Left cardiac atrium (tissue), 4 donors: ENCODE results near the gene C19orf47. TPM values are rescaled to one million over a fixed set of nuclear protein-coding genes. Genes with fewer than 3 reads are reported as not detected.
"Not testable (repeated sequence)": the region's sequence is repeated elsewhere in the genome, so short reads cannot be mapped to it uniquely, and the experiment has no call there.

Experiments
- ATAC-seq, 2 donors: fragments of 200-7000 bp; cut with Tn5 transposase; one replicate each; pipeline ENCODE4 v1.9.1; 2020; ENCODE audit warnings: mild to moderate bottlenecking in 2 of 2, moderate library complexity in 2 of 2
- DNase-seq: peaks from one replicate; pipeline ENCODE4 v3.0.0-alpha.2; 2020
- intact Hi-C, 2 donors: fragments of 100-400 bp; cut with DNase I; formaldehyde crosslinking; loops; one replicate each; pipeline versions ENCODE4 v1.14.1 to v1.15.1; 2022 to 2023
- total RNA-seq, 2 donors: library from RNA; stranded (reverse); fragmentation: NEBNext Ultra II Directional; extraction: Animal tissue kit (Norgen Biotek cat#: 25700); gene quantifications; one replicate each; pipeline ENCODE4 v1.2.1, GENCODE V29; 2021
- donor health status: DM: no; HTN: yes; CAD: no.
- donor health status: DM: no; HTN: yes; CAD: no; lungs with severe emphysema.
- donor health status: DM: yes; HTN: yes; CAD: no.
- donor health status: Dilated cardiomyopathy.

The C19orf47 gene
- total RNA-seq, 2 donors from 2014 or later, result 96.5 to 127 TPM

DNA sequence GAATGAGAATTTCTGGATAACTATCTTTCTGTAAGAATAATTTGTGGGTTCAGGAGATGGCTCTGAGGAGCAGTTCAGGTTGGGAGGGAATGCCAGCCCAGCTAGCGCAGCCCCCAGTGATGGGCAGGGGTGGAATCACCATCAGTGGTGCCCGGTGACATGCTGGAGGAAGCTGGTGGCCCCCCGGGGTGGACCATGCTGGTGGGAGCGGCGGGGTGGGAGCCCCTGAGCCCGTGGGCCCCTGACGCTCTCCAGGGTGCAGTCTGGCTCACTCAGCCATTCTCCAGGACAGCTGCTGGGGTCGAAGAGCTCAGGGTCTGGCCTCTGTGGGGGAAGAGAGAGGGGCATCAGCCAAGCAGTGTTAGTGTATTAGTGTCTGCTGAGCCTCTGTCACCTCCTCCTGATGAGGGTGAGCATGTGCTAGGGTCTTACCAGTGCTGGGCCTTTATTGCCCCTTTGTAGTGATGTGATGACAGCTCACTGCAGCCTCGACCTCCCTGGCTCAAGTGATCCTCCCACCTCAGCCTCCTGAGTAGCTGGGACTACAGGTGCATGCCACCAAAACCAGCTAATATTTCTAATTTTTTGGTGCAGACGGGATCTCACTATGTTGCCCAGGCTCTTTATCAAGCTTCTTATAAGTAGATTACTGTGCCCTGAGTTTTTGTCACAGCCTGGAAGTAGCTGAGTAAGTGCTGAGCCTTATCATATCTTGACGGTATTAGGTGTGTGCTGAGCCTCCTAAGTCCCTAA lies 31.4 kb upstream of the C19orf47 start:
- DNase-seq (no peak), ATAC-seq (no peak)
- intact Hi-C loops, result no loop called here

DNA sequence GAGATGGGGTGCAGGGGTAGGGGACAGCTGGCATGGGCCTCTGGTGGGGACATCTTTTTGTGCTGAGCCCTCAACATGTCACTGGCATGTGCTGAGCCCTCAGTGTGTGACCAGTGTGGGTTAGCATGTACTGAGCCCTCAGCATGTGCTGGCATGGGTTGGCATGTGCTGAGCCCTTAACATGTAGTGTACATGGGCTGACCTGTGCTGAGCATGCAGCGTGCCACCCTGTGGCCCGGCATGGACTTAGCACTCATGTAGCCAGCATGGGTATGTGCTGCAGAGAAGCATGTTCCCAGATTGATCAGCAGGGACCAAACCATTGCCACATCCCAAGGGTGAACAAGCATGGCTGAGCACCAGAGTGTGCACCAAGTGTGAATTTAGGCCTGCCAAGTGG lies 30.3 kb upstream of the C19orf47 start:
- ATAC-seq (peak in 1 of 2 donors; percentile 33), DNase-seq (no peak)
- intact Hi-C loops, result no loop called here

DNA sequence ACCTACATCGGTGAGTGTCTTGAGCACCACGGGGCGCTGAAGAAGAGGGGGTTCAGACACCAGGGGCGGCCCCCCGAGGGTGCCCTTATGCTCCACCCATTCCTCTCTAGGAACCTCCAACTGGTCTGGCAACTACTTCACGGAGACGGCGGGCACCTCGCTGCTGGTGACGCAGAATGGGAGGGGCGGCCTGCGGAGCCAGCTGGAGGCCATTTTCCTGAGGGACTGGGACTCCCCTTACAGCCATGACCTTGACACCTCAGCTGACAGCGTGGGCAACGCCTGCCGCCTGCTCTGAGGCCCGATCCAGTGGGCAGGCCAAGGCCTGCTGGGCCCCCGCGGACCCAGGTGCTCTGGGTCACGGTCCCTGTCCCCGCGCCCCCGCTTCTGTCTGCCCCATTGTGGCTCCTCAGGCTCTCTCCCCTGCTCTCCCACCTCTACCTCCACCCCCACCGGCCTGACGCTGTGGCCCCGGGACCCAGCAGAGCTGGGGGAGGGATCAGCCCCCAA lies 29.7 kb upstream of the C19orf47 start:
- no peak for ATAC-seq

GRCh38 chr19:40376286-40376862 lies 28.2 kb upstream of the C19orf47 start:
- DNase-seq (no peak), ATAC-seq (no peak)
- intact Hi-C loops, result no loop called here

More for the DNA sequence above, 29.7 kb upstream of the C19orf47 start:
- intact Hi-C loops, result no loop called here
- no peak for DNase-seq

DNA sequence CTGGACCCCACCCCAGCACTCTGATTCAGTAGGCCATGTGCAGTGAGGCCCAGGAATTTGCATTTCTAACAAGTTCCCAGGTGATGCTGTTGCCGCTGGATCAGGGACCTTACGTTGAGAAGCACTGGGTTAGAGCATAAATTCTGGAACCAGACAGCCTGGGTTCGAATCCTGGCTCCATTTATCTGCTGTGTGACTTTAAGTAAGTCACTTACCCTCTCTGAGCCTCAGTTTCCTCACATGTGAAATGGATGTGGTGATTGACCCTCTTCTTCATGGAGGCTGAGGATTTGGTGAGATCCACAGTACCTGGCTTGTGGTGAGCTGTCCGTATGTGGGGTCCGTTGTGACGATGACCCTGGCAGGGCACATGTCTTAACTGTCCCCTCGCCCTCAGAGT lies 25.9 kb upstream of the C19orf47 start:
- DNase-seq (no peak), ATAC-seq (no peak)
- intact Hi-C loops, result no loop called here

DNA sequence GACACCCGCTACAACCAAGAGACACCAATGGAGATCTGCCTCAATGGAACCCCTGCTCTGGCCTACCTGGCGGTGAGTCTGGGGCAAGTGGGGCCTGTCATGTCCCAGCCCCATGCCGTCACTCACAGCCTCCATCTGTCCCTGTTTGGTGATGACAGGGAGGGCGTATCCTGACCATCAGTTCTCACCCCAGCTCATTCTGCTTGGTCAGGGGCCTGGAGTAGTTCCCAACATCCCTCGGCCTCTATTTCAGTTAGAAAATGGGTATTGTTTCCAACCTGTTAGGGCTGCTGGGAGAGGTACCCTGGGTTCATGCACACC lies 23.6 kb upstream of the C19orf47 start:
- ATAC-seq, result no peak
- intact Hi-C loops, result no loop called here
- DNase-seq, result no peak

- no peak for ATAC-seq
- DNase-seq, result no peak
- intact Hi-C loops, result no loop called here
Observed at GRCh38 chr19:40370997-40371801, 23.0 kb upstream of the C19orf47 start.

DNA sequence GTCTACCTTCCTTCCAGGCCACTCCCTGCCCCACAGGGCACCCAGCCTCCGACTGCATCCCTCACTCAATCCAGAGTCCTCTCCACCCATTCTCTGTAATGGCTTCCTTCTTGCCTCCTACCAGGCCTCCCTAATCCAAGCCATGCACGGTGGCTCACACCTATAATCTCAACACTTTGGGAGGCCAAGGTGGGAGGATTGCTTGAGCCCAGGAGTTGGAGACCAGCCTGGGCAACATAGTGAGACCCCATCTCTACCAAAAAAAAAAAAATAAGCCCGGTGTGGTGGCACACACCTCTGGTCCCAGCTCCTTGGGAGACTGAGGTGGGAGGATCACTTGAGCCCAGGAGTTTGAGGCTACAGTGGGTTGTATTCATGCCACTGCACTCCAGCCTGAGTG lies 22.1 kb upstream of the C19orf47 start:
- intact Hi-C loops, DNase-seq, ATAC-seq: not testable (repeated sequence)

- intact Hi-C loops, result no loop called here
- DNase-seq, result no peak
- no peak for ATAC-seq
Observed at GRCh38 chr19:40369797-40370196, 21.6 kb upstream of the C19orf47 start.

GRCh38 chr19:40367577-40368434 lies 19.6 kb upstream of the C19orf47 start:
- DNase-seq (no peak), ATAC-seq (no peak)
- intact Hi-C loops, result no loop called here

- intact Hi-C loops, result no loop called here
- DNase-seq (no peak), ATAC-seq (peak in 1 of 2 donors; percentile 20)
Observed at GRCh38 chr19:40366697-40367561, 18.7 kb upstream of the C19orf47 start.

GRCh38 chr19:40365613-40366401 lies 17.6 kb upstream of the C19orf47 start:
- peak; percentile 91 for ATAC-seq
- intact Hi-C loops, result no loop called here
- DNase-seq, result peak; percentile 75

GRCh38 chr19:40365010-40365409 lies 16.8 kb upstream of the C19orf47 start:
- ATAC-seq, result no peak
- DNase-seq, result no peak
- intact Hi-C loops, result no loop called here

- ATAC-seq, result no peak
- DNase-seq, result no peak
- intact Hi-C loops, result no loop called here
Observed at GRCh38 chr19:40363069-40363468, 14.9 kb upstream of the C19orf47 start.

- ATAC-seq (no peak), DNase-seq (no peak)
- intact Hi-C loops, result no loop called here
Observed at GRCh38 chr19:40362160-40362559, 14.0 kb upstream of the C19orf47 start.

DNA sequence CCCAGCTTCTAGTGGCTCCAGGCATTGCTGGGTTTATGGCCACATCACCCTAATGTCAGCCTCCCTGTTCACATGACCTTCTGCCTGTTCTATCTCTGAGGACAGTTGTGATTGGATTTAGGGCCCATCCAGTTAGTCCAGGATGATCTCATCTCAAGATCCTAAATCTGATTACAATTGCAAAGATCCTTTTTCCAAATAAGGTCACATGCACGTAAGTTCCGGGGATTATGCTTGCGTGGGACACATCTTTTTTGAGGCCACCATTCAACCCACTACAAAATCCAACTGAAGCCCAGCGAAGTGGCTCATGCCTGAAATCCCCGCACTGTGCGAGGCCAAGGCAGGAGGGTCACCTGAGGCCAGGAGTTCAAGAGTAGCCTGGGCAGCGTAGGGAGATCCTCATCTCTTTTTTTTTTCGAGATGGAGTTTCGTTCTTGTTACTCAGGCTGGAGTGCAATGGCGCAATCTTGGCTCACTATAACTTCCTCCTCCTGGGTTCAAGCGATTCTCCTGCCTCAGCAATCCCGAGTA lies 12.6 kb upstream of the C19orf47 start:
- intact Hi-C loops, result no loop called here
- ATAC-seq (peak; percentile 12 to 32), DNase-seq (no peak)

DNA sequence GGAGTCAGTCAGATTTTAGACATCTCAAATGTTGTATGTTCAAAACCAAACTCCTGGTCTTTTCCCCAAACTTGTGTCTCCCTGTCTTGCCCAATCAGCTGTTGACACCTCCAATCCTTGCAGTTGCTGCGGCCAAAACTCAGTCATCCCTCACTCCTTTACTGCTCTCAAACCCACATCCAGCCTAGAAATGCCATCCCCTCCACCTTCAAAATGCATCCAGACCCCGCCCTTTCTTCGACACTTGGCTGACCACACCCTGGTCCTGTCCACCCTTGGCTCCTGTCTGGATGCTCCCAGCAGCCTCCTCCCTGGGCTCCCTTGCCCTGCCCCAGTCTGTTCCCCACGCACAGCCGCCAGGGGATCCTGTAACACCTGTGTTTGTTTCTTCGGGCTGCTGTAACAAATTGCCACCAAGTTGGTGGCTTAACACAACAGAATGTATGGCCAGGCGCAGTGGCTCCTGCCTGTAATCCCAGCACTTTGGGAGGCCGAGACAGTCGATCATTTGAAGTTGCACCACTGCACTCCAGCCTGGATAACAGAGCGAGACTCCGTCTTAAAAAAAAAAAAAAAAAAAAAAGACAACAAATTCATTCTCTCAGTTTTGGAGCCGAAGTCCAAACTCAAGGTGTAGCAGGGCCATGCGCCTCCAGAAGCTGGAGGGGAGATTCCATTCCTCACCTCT lies 12.0 kb upstream of the C19orf47 start:
- intact Hi-C loops, result no loop called here
- no peak for DNase-seq
- no peak for ATAC-seq
